SK-MEL-5 (cell line): Measurements from ENCODE around the gene DPH2. TPM values are rescaled to one million over a fixed set of nuclear protein-coding genes. Genes with fewer than 3 reads are reported as not detected.
A peak's percentile ranks its signal among the peaks of the same experiment; 100 is the strongest.

Source experiments
- DNase-seq: peaks from one replicate; pipeline ENCODE4 v3.0.0-alpha.2; 2016; ENCODE audit warnings: low read depth, low spot score
- in situ Hi-C: cut with HindIII; loops from 2 replicates; pipeline ENCODE4 v1.10.0; 2016; ENCODE audit warnings: low sequenced_read_pairs, high pct_unique_total_duplicates, low pct_unique_long_range_greater_than_20kb
- total RNA-seq: library from RNA; depleted of rRNA; stranded (reverse); fragments of >200 nt; shearing (Covaris generic); gene quantifications from 2 replicates; pipeline ENCODE4 v1.2.3, GENCODE V29; 2014

The DPH2 gene
- total RNA-seq, 1 experiment from 2014 or later, result 33.6 TPM

DNA sequence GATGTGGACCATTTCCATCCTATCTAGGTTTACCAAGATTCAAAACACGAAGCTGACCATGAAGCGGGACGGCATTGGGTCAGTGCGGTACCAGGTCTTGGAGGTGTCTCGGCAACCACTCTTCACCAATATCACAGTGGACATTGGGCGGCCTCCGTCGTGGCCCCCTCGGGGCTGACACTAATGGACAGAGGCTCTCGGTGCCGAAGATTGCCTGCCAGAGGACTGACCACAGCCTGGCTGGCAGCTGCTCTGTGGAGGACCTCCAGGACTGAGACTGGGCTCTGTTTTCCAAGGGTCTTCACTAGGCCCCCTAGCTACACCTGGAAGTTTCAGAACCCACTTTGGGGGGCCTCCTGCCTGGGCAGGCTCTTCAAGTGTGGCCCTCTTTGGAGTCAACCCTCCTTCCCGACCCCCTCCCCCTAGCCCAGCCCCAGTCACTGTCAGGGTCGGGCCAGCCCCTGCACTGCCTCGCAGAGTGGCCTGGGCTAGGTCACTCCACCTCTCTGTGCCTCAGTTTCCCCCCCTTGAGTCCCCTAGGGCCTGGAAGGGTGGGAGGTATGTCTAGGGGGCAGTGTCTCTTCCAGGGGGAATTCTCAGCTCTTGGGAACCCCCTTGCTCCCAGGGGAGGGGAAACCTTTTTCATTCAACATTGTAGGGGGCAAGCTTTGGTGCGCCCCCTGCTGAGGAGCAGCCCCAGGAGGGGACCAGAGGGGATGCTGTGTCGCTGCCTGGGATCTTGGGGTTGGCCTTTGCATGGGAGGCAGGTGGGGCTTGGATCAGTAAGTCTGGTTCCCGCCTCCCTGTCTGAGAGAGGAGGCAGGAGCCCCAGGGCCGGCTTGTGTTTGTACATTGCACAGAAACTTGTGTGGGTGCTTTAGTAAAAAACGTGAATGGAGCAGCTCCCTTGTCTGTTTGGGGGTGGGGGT, 20.7 kb downstream of the DPH2 start:
- in situ Hi-C loops, result no loop called here
- no peak for DNase-seq

DNA sequence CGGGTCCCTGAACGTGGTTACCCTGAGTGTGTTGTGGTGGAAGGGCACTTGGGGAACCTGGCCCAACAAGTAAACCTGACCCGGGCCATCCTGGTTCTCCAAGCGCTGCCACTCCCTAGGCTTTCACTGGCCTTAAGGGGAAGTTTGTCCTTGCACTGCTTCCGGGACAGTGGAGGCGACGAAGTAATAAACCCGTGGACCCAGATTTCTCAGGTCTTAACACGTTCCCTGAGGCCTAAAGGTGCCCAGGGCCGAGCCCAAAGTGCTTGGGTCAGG, 21.3 kb downstream of the DPH2 start:
- in situ Hi-C loops, result no loop called here
- no peak for DNase-seq

DNA sequence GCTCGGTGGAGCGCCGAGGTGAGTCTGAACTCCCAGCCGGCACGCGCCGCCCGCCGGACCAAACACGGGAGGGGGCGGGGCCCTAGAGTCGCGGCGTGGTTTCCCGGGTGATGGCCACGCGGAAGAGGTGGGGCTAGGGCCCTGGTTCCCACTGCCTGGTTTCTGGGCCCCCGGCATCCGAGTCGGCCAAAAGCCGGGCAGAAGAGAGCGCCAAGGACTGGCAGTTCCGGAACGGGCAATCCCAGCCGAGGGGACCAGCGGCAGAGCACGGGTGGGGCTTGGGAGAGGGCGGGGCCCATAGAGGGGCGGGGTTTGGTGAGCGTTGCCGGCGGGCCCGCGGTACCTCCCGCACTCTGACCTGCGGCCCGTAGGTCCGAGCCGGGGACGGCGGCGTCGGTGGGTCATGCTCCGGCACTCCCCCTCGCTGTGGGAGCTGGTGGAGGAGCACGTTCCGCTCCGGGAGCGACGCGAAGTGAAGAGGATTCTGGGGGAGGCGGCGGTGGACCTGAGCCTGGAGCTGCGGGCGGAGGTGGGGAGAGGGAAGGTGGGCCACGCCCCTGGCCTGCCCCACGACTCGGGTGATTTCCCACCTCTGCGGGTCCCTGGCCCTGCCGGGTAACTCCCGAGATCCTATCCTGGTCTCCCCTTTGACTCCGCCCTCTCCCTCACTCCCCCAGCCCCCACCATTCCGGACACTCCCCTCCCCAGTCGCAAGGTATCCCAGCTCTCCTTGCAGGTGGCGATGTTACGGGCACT, 21.8 kb downstream of the DPH2 start, which contains the start of gene CCDC24:
CCDC24 (plus strand) TSS at position 124 of the 756 bp plus-strand sequence; CDS start at position 404, 280 bp downstream.
- in situ Hi-C loops, result no loop called here
- DNase-seq, result peak; percentile 53

DNA sequence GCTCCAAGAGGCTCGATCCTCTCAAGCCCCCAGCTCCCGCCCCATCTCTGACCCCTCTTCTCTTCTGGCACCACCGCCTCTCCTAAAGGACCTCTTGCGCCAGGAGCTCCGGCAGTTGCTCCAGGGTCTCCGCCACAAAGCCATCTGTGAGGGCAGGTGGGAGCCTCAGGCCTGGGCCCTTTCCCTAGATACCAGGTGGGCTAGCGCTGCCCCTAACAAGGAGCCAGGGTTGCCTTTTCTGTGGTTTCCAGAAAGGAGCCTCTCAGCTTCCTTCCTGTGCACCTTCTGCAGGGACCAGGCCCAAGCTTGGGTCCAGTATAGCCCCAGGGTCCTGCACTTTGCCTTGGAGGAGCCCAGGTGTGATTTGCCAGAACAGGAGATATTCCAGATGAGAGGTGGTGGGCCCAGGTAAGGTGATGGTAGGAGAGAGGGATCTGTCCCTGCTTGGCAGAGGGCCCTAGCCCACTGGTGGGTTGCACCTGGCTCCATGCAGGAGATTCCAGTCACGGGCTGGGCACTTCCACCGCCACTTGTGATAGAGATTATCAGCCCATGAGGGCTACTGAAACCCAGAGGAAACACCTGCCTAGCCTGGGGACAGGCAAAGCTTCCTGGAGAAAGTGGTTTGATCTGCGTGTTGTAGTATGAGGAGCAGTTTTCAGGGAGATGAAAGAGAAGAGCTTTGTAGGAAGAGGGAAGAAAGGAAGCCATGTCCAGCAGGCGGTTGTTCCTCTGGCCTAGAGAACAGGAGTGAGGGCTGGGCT, 22.6 kb downstream of the DPH2 start:
- in situ Hi-C loops, result no loop called here
- no peak for DNase-seq

DNA sequence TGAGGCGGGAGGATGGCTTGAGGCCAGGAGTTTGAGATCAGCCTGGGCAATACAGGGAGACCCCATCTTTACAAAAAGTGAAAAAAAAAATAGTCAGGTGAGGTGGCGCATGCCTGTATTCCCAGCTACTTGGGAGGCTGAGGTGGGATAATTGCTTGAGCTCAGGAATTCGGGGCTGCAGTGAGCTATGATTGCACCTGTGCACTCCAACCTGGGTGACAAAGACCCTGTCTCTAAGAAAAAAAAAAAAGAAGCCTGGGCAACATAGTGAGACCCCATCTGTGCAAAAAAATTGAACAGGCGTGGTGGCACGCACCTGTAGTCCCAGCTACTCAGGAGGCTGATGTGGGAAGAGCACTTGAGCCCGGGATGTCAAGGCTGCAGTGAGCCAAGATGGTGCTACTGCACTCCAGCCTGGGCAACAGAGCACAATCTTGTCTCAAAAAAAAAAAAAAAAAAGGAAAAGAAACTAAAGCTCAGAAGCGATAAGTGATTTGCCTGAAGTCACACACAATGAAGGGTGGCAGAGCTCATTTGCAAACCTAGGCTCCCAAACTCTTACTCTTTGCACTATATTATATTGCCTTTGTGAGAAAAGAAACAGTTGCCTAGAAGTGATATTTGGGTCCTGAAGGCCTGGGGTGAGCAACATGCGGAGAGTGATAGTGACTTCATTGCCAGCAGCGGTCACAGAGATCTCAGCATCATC, 23.6 kb downstream of the DPH2 start:
- in situ Hi-C loops, result no loop called here
- no peak for DNase-seq

DNA sequence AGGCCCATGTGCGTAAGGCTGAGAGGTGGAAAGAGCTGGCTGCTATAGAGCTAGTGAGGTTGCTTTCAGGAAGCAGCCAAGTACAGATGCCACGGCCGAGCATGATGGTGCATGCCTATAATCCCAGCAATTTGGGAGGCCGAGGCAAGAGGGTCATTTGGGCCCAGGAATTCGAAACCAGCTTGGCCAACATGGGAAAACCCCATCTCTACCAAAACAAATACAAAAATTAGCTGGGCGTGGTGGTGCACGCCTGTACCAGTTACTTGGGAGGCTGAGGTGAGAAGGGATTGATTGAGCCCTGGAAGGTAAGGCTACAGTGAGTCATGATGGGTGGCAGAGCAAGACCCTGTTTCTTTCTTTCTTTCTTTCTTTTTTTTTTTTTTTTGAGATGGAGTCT, 24.3 kb downstream of the DPH2 start:
- in situ Hi-C loops, result no loop called here
- no peak for DNase-seq

DNA sequence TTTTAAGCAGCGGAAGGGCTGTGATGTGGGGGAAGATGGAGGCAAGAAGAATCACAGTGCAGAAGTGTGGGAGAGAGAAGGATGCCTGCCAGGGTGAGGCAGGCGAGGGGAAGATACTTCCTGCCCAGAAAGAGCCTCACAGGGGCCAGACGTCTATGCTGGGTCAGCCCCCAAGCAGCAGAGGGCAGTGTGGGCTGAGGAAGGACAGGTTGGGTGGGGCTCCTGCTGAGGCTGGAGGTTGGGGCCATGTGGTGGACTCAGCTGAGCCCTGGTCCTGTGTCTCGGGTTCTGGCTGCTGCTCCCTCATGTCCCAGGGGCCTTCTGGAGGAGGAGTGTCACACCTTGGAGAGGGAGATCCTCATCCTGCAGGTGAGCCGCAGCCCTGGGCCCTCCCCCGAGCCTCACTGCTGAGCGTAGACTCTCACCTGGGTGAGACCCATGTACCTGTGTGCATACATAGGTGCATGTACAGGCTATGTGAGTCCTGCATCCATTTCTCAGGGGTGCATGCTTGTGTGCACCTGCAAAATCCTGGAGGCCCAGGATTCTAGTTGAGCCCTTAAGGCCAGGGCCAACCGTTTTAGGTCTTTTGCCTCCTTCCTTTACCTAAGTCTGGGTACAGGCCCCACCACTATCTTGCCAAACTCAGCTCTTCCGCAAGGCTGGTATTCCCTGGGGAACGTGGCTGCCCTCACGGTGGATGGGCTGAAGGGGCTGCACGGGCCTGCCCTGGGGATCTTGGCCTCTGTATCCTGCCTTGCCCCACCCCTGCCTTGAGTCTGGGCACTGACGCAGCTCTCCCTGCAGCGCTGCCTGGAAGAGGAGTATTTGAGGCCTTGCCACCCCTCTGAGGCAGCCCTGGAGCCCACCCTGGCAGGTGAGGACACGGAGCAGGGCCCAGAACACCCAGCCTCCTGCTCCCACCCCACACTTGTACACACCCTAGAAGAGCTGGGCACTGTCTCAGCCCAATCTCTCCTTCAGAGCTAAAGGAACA, 25.3 kb downstream of the DPH2 start:
- in situ Hi-C loops, result no loop called here
- peak; percentile 66 for DNase-seq

DNA sequence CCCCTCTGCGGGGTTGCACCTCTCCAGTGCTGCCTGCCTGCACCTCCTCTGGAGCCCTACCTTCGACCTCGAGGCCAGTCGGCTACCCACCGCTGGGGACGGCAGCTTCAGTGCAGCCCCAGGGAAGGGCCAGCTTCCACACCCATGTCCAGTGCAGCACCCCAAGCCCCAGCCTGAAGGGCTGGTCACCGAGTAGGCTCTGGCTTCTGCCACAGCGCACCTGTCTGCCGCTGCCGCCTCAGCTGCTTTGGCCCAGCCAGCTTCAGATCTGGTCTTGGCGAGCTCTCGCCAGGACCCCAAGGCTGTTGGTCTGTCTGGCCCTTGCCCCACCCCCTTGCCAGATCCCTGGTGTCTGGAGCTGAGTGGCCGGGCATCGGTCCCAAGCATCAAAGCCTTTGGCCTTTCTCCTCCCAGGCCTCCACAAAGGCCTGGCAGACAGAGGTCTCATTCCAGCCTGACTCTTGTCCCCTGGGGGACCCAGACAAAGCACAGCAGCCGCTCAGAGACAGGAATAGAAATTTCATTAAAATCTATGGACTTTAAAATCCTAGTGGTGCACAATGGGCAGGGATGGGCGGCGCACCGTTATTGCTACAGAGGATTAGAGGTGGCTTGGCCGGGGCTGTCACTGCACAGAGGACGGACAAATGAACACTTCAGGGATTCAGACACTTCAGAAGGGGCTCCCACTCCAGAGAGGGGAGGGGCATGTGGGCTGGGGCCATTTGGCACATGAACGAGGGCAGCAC, 26.3 kb downstream of the DPH2 start:
- in situ Hi-C loops, result no loop called here
- DNase-seq, result no peak

DNA sequence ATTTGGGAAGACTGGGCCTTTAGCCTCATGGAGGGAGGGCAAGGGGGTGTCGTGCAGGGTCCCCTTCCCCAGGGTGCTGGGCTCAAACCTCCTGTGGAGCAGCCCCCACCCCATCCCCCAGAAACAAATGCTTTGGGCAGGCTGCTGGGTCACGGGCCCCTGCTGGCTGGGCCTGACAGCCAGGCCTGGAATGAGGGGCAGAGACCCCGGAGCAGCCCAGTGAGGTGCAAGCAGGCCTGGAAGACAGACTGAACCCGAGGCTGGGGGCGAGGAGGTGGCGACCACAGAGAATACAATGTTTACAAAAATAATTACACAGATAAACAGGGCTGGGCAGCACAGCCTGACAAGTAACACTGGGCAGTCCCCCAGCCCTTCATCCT, 26.9 kb downstream of the DPH2 start:
- in situ Hi-C loops, result no loop called here

DNA sequence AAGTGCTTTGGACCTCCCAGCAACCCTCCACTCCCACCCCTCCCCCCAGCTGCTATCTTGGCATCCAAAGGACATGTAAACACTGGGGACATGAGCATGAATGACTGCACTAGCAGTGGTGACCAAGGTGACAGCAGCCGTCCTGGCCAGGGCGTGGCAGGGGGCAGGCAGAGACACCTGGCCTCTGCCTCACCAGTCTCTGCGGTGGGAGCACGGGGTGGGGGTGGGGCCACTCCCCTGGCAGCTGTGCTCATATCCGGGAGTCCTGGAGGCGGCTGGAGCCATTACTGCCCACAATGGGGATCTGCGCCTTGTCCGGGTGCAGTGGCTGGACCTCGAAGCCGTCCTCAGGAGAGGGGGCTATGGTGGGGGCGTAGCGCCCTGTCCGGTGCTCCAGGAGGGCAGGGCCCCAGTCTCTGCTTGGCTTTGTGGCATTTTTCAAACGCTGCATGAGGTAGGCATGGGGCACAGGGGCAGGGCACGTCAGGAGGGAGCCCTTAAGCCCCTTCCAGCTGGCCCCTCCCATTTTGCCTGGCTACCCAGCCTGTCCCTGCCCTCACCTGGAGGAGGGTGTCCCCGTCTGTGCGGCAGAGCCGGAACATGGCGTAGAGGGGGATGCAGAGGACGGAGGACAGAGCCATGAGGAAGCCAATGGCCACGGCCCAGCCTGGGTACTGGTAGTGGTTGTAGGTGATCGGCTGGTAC, 27.6 kb downstream of the DPH2 start:
- no peak for DNase-seq
- in situ Hi-C loops, result no loop called here

More for the DNA sequence above, 26.9 kb downstream of the DPH2 start:
- DNase-seq, result no peak

DNA sequence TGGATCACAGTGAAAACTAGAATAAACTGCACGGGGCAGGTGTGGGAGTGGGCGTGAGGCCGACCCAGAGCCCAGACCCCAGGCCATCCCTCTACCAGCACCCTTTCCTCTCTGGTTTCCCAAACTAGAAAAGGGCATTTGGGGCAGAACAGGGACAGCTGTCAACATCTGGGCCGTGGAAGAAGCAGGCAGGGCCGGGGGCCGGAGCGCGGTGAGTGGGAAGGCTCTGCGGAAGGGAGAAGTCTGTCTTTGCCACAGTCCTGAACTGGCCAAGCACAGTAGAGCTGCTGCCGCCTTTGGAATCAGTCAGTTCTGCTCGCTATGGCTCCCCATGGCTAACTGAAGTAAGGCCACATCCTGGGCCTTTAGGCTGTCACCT, 28.2 kb downstream of the DPH2 start:
- in situ Hi-C loops, result no loop called here
- DNase-seq, result no peak

DNA sequence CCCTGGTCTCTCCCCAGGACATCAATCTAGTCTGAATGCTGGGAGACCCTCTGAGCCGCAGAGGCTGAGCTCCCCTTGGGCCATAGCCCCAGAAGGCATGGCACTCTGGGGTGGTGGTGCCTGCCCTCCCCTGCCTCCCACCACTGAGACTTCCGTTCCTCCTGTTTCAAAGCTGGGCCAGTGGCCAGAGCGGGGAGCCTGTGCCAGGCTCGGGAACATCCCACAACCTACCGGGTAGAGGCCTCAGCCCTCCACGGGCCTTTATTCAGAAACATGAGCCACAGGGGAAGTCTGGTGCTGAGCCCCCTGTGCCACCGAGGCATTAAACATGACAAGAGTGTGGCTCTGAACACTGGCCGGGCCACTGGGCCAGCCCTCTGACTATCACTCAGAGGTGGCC, 29.6 kb downstream of the DPH2 start:
- in situ Hi-C loops, result no loop called here
- no peak for DNase-seq

DNA sequence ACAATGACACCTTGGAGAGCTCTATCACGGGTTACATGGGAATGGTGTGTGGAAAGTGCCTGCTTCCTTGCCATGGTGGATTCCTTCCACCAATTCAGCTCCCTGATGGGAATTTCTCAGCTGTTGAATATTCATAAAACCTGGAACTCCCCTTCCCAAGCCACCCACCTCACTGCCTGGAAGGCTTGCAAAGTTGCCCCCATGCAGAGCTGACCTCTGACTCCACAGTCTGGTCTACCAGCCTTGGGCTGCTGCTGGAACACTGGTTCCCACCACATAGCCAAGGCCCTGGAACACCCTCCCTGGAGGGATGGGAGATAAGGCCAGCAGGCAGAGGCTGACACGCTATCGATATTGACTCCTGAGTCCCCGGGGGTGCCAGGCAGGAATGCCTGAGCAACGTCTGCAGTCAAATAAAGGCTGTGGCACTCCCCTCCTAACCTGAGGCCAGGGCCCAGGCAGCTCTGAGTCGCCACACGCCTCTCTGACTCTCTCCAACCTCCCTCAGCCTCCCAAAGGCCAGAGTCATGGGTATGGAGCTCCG, 30.4 kb downstream of the DPH2 start:
- no peak for DNase-seq
- in situ Hi-C loops, result no loop called here

DNA sequence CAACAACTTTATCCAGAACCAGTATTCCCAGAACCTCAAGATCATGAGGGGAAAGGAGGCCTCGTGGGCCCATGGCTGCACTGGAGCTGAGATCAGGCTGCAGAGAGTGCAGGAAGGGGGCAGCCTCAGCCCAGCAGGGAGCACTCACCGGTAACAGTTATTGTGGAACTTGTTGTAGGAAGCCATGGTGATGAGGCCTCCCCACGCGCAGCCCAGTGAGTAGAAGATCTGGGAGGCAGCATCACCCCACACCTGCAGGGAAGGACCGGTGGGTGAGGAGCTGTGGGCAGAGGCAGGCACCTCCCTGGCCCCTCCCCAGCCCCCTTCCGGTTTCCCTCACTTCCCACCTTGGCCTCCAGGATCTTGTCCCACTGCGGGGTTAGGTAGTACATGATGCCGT, 32.4 kb downstream of the DPH2 start:
- no peak for DNase-seq
- in situ Hi-C loops, result no loop called here

DNA sequence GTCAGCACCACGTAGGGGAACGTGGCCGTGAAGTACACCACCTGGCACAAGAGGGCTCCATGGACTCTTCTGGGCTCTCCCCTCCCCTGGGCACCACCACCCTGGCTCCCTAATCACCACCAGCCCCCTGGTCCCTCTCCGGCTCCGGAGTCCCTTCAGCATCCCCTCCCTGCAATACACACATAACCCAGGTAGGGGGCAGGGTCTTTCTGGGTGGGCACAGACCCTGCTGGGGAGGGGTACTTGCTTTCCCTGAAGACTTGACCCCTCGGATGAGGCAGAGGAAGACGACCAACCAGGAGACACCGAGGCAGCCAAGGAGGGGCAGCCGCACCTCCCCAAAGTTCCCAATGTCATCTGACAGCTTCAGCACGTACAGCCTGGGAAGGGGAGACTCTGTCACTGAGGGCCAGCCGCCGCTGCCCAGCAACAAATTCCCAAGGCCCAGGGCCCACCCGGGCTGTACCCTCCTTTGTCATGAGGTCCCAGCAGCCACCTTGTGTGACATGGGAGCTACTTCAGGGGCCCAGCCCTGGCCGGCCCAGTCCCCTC, 32.9 kb downstream of the DPH2 start:
- in situ Hi-C loops, result no loop called here
- no peak for DNase-seq
